H9 (cell line): ENCODE data around the gene RUNX2. TPM values are rescaled to one million over a fixed set of nuclear protein-coding genes. Genes with fewer than 3 reads are reported as not detected.

Experiments used
- DNase-seq: peaks from one replicate; pipeline ENCODE4 v3.0.0-alpha.2; 2017
- H2AFZ ChIP-seq: one replicate; pipeline ENCODE4 v1.6.1; 2013; ENCODE audit warnings: mild to moderate bottlenecking, low read length, control low read depth, moderate library complexity
- H2AK5ac ChIP-seq: 2 replicates; pipeline ENCODE4 v1.6.1; 2013; ENCODE audit warnings: low read length, control low read depth, mixed read lengths; ENCODE audit not compliant: insufficient read length
- H2BK120ac ChIP-seq: one replicate; pipeline ENCODE4 v1.6.1; 2013; ENCODE audit warnings: low read depth, mild to moderate bottlenecking, low read length, control low read depth, inconsistent platforms; ENCODE audit not compliant: poor library complexity, severe bottlenecking
- H2BK12ac ChIP-seq: 2 replicates; pipeline ENCODE4 v1.6.1; 2013; ENCODE audit warnings: low read length, control low read depth, mixed read lengths, low read depth; ENCODE audit not compliant: insufficient read length
- H2BK15ac ChIP-seq: 2 replicates; pipeline ENCODE4 v1.6.1; 2013; ENCODE audit warnings: low read depth, low read length, control low read depth
- H2BK20ac ChIP-seq: one replicate; pipeline ENCODE4 v1.6.1; 2013; ENCODE audit warnings: low read depth, mild to moderate bottlenecking, low read length, control low read depth, inconsistent platforms; ENCODE audit not compliant: poor library complexity, severe bottlenecking
- H2BK5ac ChIP-seq: 2 replicates; pipeline ENCODE4 v1.6.1; 2013; ENCODE audit warnings: low read length, control low read depth, mixed read lengths; ENCODE audit not compliant: insufficient read length
- H3K14ac ChIP-seq: 2 replicates; pipeline ENCODE4 v1.6.1; 2013; ENCODE audit warnings: low read length, control low read depth; ENCODE audit not compliant: insufficient read depth
- H3K18ac ChIP-seq: 2 replicates; pipeline ENCODE4 v1.6.1; 2013; ENCODE audit warnings: low read depth, mild to moderate bottlenecking, mixed read lengths, low read length, control low read depth; ENCODE audit not compliant: insufficient read length
- H3K23ac ChIP-seq: 2 replicates; pipeline ENCODE4 v1.6.1; 2013; ENCODE audit warnings: low read length, control low read depth, mixed read lengths, low read depth; ENCODE audit not compliant: insufficient read length
- H3K23me2 ChIP-seq: 2 replicates; pipeline ENCODE4 v1.6.1; 2013; ENCODE audit warnings: low read depth, mild to moderate bottlenecking, mixed read lengths, low read length, control low read depth; ENCODE audit not compliant: insufficient read length, poor library complexity, severe bottlenecking
- H3K27ac ChIP-seq: 2 replicates; pipeline ENCODE4 v1.5.1; 2013; ENCODE audit warnings: low read length, control low read depth, mixed read lengths, low read depth; ENCODE audit not compliant: insufficient read length
- H3K27me3 ChIP-seq: 2 replicates; pipeline ENCODE4 v1.6.1; 2013; ENCODE audit warnings: low read length, control low read depth, inconsistent platforms; ENCODE audit not compliant: insufficient read depth
- H3K4ac ChIP-seq: 2 replicates; pipeline ENCODE4 v1.6.1; 2013; ENCODE audit warnings: low read depth, mild to moderate bottlenecking, control low read depth, inconsistent platforms, low read length, moderate library complexity
- H3K4me1 ChIP-seq: 2 replicates; pipeline ENCODE4 v1.6.1; 2013; ENCODE audit warnings: low read length, control low read depth, inconsistent platforms; ENCODE audit not compliant: insufficient read depth
- H3K4me2 ChIP-seq: 2 replicates; pipeline ENCODE4 v1.6.1; 2013; ENCODE audit warnings: low read length, control low read depth, mixed read lengths; ENCODE audit not compliant: insufficient read length, insufficient read depth
- H3K56ac ChIP-seq: 2 replicates; pipeline ENCODE4 v1.6.1; 2013; ENCODE audit warnings: low read depth, mild to moderate bottlenecking, mixed read lengths, low read length, control low read depth; ENCODE audit not compliant: insufficient read length
- H3K79me1 ChIP-seq: 2 replicates; pipeline ENCODE4 v1.6.1; 2013; ENCODE audit warnings: low read depth, mild to moderate bottlenecking, moderate library complexity, low read length, control low read depth, inconsistent platforms; ENCODE audit not compliant: insufficient read depth, poor library complexity, severe bottlenecking
- H3K79me2 ChIP-seq: 2 replicates; pipeline ENCODE4 v1.6.1; 2013; ENCODE audit warnings: low read length, control low read depth, inconsistent platforms; ENCODE audit not compliant: insufficient read depth
- H3K9ac ChIP-seq: 2 replicates; pipeline ENCODE4 v1.6.1; 2013; ENCODE audit warnings: low read length, control low read depth, mixed read lengths; ENCODE audit not compliant: insufficient read length; ENCODE audit errors: extremely low read depth
- H3K9me3 ChIP-seq: one replicate; pipeline ENCODE4 v1.6.1; 2013; ENCODE audit warnings: low read depth, low read length, inconsistent platforms; ENCODE audit not compliant: control insufficient read depth
- H3T11ph ChIP-seq: one replicate; pipeline ENCODE4 v1.6.1; 2013; ENCODE audit warnings: mild to moderate bottlenecking, low read length, control low read depth, inconsistent platforms
- H4K20me1 ChIP-seq: one replicate; pipeline ENCODE4 v1.6.1; 2013; ENCODE audit not compliant: control insufficient read depth, insufficient read length, insufficient read depth
- H4K5ac ChIP-seq: 2 replicates; pipeline ENCODE4 v1.6.1; 2013; ENCODE audit warnings: low read depth, mild to moderate bottlenecking, mixed read lengths, low read length, control low read depth; ENCODE audit not compliant: insufficient read length
- H4K8ac ChIP-seq: replicated peaks from 2 replicates; pipeline ENCODE4 v1.6.1; 2013; ENCODE audit warnings: low read length, control low read depth, mixed read lengths, low read depth; ENCODE audit not compliant: insufficient read length
- H4K91ac ChIP-seq: 2 replicates; pipeline ENCODE4 v1.6.1; 2013; ENCODE audit warnings: low read depth, mild to moderate bottlenecking, moderate library complexity, mixed read lengths, low read length, control low read depth; ENCODE audit not compliant: insufficient read length
- H3K27ac Mint-ChIP-seq, 3 experiments: 2 replicates in 2 of 3; 3 replicates in 1 of 3; pipeline ENCODE4 v1.8.0; 2020 to 2021; ENCODE audit warnings: mixed read lengths in 3 of 3, mild to moderate bottlenecking in 1 of 3, moderate library complexity in 1 of 3
- H3K27me3 Mint-ChIP-seq: 2 replicates; pipeline ENCODE4 v1.8.0; 2021; ENCODE audit warnings: low read depth, mild to moderate bottlenecking, moderate library complexity, mixed read lengths
- H3K36me3 Mint-ChIP-seq, 3 experiments: 2 replicates in 2 of 3; 3 replicates in 1 of 3; pipeline ENCODE4 v1.8.0; 2020 to 2021; ENCODE audit warnings: low read depth in 3 of 3, mixed read lengths in 3 of 3; ENCODE audit not compliant: insufficient read depth in 1 of 3
- H3K4me1 Mint-ChIP-seq, 2 experiments: 2 replicates each; pipeline ENCODE4 v1.8.0; 2020; ENCODE audit warnings: mixed read lengths in 2 of 2
- H3K4me3 Mint-ChIP-seq, 2 experiments: 2 replicates in 1 of 2; 3 replicates in 1 of 2; pipeline ENCODE4 v1.8.0; 2020 to 2021; ENCODE audit warnings: mild to moderate bottlenecking in 2 of 2, mixed read lengths in 2 of 2, moderate library complexity in 1 of 2
- H3K9me3 Mint-ChIP-seq, 2 experiments: 2 replicates in 1 of 2; 3 replicates in 1 of 2; pipeline ENCODE4 v1.8.0; 2020; ENCODE audit warnings: mild to moderate bottlenecking in 2 of 2, mixed read lengths in 2 of 2, moderate library complexity in 1 of 2
- WGBS: extraction: QIAGEN DNeasy Blood & Tissue Kit; methylation state at CpG from one replicate; pipeline ENCODE4 v1.1.7; 2013; ENCODE audit warnings: missing lambda C conversion rate, low lambda C conversion rate, mixed read lengths; ENCODE audit not compliant: insufficient read length; ENCODE audit errors: extremely low coverage; 5-methylcytosine and 5-hydroxymethylcytosine counted together
- total RNA-seq: library from RNA; stranded (reverse); gene quantifications from 2 replicates; pipeline ENCODE4 v1.2.1, GENCODE V29; 2021
- TF ChIP-seq, protein P1 (sequence below): fragments of 200-600 bp; sonication (generic); conservative IDR thresholded peaks from 3 replicates; pipeline ENCODE4 v1.8.0; 2021; ENCODE audit warnings: antibody characterized with exemption, mild to moderate bottlenecking

The RUNX2 gene
- total RNA-seq, 1 experiment from 2014 or later = 0.15 TPM

DNA sequence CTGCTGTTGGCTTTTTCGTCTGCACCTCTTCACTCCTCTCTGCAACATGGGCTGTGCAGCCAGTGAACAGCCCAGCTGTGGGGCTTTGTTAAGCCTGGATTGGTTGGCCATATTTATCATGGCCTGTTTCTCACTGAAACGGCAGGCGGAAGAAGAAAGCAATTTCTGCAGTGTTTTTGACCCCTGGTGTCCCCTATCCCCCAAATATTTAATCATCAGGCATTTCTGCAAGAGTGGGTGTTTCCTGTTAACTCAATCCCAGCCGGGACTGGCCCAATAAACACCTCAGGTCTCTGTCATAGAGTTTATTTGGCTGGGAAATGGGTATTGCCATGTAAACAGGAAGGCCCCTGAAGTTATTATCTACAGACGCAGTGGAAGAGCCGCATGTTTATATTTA is 224.4 kb downstream of the RUNX2 start:
- H3K27ac ChIP-seq = no peak overlapping the region
- H3K18ac ChIP-seq = no peak overlapping the region
- H2AK5ac ChIP-seq = no peak overlapping the region
- no peak overlapping the region for H2AFZ ChIP-seq
- H3K79me2 ChIP-seq = no peaks in the 10 kb centered on the region
- Mint-ChIP-seq H3K9me3 (no peaks in the 10 kb centered on the region), H3K27me3 (no peaks in the 10 kb centered on the region), H3K4me1 (no peaks in the 10 kb centered on the region), H3K27ac (no peak overlapping the region), H3K36me3 (no peaks in the 10 kb centered on the region), H3K4me3 (no peak overlapping the region)
- no peak overlapping the region for H3K14ac ChIP-seq
- H3K56ac ChIP-seq = no peak overlapping the region
- WGBS = no CpG with 5 or more reads among the region's 6 CpGs
- H3K4me2 ChIP-seq = no peak overlapping the region
- TF ChIP-seq, protein P1, sequence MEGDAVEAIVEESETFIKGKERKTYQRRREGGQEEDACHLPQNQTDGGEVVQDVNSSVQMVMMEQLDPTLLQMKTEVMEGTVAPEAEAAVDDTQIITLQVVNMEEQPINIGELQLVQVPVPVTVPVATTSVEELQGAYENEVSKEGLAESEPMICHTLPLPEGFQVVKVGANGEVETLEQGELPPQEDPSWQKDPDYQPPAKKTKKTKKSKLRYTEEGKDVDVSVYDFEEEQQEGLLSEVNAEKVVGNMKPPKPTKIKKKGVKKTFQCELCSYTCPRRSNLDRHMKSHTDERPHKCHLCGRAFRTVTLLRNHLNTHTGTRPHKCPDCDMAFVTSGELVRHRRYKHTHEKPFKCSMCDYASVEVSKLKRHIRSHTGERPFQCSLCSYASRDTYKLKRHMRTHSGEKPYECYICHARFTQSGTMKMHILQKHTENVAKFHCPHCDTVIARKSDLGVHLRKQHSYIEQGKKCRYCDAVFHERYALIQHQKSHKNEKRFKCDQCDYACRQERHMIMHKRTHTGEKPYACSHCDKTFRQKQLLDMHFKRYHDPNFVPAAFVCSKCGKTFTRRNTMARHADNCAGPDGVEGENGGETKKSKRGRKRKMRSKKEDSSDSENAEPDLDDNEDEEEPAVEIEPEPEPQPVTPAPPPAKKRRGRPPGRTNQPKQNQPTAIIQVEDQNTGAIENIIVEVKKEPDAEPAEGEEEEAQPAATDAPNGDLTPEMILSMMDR = no peak
- H3K9ac ChIP-seq = no peak overlapping the region
- no peak overlapping the region for H2BK20ac ChIP-seq
- H3K4ac ChIP-seq = no peak overlapping the region
- no peak overlapping the region for H4K8ac ChIP-seq
- no peak overlapping the region for H2BK5ac ChIP-seq
- no peak overlapping the region for H3K23ac ChIP-seq
- no peaks in the 10 kb centered on the region for H4K20me1 ChIP-seq
- no peak overlapping the region for H3T11ph ChIP-seq
- H4K91ac ChIP-seq = no peak overlapping the region
- no peaks in the 10 kb centered on the region for H3K4me1 ChIP-seq
- no peaks in the 10 kb centered on the region for H3K9me3 ChIP-seq
- H2BK15ac ChIP-seq = no peak overlapping the region
- no peak overlapping the region for H4K5ac ChIP-seq
- no peak overlapping the region for H2BK120ac ChIP-seq
- no peaks in the 10 kb centered on the region for H3K79me1 ChIP-seq
- H2BK12ac ChIP-seq = no peak overlapping the region
- no peaks in the 10 kb centered on the region for H3K23me2 ChIP-seq
- no peak for DNase-seq
- H3K27me3 ChIP-seq = no peaks in the 10 kb centered on the region
